ENCODE data around the gene CADM1. TPM values are rescaled to one million over a fixed set of nuclear protein-coding genes. Genes with fewer than 3 reads are reported as not detected.

The CADM1 gene
- polyA plus RNA-seq, 1 donor: 22.8 TPM

GRCh38 chr11:115183136-115183535 is 321.1 kb downstream of the CADM1 start:
- DNase-seq (ENCODE audit: low read depth): no peak

GRCh38 chr11:115182282-115182955 is 321.8 kb downstream of the CADM1 start:
- DNase-seq (ENCODE audit: low read depth): no peak

- DNase-seq (ENCODE audit: low read depth): no peak
Observed at GRCh38 chr11:115181538-115181937, 322.7 kb downstream of the CADM1 start.

GRCh38 chr11:115180272-115180671 is 323.9 kb downstream of the CADM1 start:
- DNase-seq (ENCODE audit: low read depth): no peak

GRCh38 chr11:115179636-115180035 is 324.6 kb downstream of the CADM1 start:
- DNase-seq (ENCODE audit: low read depth): no peak

- DNase-seq (ENCODE audit: low read depth): no peak
Observed at GRCh38 chr11:115178705-115179104, 325.5 kb downstream of the CADM1 start.

- DNase-seq (ENCODE audit: low read depth): no peak
Observed at GRCh38 chr11:115173136-115173535, 331.1 kb downstream of the CADM1 start.

- no peak for DNase-seq (ENCODE audit: low read depth)
Observed at GRCh38 chr11:115170133-115170815, 333.9 kb downstream of the CADM1 start.

- peak; percentile 20 for DNase-seq (ENCODE audit: low read depth)
Observed at GRCh38 chr11:115169251-115169650, 335.0 kb downstream of the CADM1 start.

GRCh38 chr11:115168686-115169085 is 335.5 kb downstream of the CADM1 start:
- DNase-seq (ENCODE audit: low read depth): no peak

- no peak for DNase-seq (ENCODE audit: low read depth)
Observed at GRCh38 chr11:115168229-115168671, 336.0 kb downstream of the CADM1 start.

- no peak for DNase-seq (ENCODE audit: low read depth)
Observed at GRCh38 chr11:115167456-115167855, 336.8 kb downstream of the CADM1 start.

GRCh38 chr11:115166820-115167219 is 337.4 kb downstream of the CADM1 start:
- DNase-seq (ENCODE audit: low read depth): no peak

- no peak for DNase-seq (ENCODE audit: low read depth)
Observed at GRCh38 chr11:115164774-115165173, 339.4 kb downstream of the CADM1 start.

- no peak for DNase-seq (ENCODE audit: low read depth)
Observed at GRCh38 chr11:115162919-115163318, 341.3 kb downstream of the CADM1 start.

- DNase-seq (ENCODE audit: low read depth): no peak
Observed at GRCh38 chr11:115161876-115162275, 342.3 kb downstream of the CADM1 start.

- no peak for DNase-seq (ENCODE audit: low read depth)
Observed at GRCh38 chr11:115159207-115159606, 345.0 kb downstream of the CADM1 start.

- DNase-seq (ENCODE audit: low read depth): no peak
Observed at GRCh38 chr11:115158053-115158452, 346.2 kb downstream of the CADM1 start.

- no peak for DNase-seq (ENCODE audit: low read depth)
Observed at GRCh38 chr11:115157247-115157646, 347.0 kb downstream of the CADM1 start.

- DNase-seq (ENCODE audit: low read depth): no peak
Observed at GRCh38 chr11:115155978-115156377, 348.2 kb downstream of the CADM1 start.

- no peak for DNase-seq (ENCODE audit: low read depth)
Observed at GRCh38 chr11:115155320-115155719, 348.9 kb downstream of the CADM1 start.

GRCh38 chr11:115154355-115154736 is 349.9 kb downstream of the CADM1 start:
- DNase-seq (ENCODE audit: low read depth): no peak

- DNase-seq (ENCODE audit: low read depth): no peak
Observed at GRCh38 chr11:115153731-115154354, 350.4 kb downstream of the CADM1 start.
